GM19438 (cell line): Measurements from ENCODE around the gene SGK1.

ENCODE experiments used
- ATAC-seq: cut with Tn5 transposase; IDR thresholded peaks from one replicate; pipeline ENCODE4 v1.9.1; 2021; ENCODE audit warnings: low read depth; ENCODE audit not compliant: unreplicated experiment

Gene SGK1

DNA sequence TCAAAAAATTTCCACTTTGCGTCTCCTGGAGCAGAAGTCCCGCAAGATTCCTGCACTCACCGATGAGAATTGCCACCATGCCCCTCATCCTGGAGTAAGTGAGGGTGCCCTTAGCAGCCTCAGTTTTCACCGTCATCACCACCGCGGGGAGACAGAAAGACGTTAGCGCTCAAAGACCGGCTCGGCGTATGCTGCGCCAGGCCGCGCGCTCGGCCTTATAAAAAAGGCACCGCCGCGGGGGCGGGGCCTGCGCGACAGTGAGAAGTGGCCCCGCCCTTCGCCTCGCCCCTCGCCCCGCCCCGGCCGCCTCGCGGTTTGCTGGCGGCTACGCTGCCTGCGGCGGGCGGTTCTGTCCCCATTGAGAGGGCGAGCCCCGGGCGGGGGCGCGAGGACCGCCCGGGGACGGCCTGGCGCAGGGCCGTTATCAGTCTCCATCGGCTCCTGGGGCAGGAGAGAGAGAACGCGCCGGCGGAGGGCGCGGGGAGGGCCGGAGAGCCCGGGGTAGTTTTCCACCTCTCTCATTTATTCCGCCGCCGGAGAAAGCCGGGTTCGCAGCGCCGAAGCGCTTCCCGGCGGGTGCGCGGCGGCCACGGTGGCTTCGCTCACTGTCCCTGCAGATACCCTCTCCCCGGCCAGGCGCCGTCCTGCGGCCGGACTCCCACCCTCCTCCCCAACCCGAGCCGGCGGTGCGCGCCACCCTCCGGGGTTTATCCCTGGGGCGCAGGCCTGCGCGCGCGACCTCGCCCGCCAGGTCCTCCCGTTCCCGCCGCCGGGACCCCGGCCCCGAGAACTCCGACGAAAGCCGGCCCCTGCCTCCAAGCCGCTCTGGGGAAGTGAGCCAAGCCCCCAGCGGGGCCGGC is 143.0 kb downstream of the SGK1 start:
- ATAC-seq: peak; percentile 64

DNA sequence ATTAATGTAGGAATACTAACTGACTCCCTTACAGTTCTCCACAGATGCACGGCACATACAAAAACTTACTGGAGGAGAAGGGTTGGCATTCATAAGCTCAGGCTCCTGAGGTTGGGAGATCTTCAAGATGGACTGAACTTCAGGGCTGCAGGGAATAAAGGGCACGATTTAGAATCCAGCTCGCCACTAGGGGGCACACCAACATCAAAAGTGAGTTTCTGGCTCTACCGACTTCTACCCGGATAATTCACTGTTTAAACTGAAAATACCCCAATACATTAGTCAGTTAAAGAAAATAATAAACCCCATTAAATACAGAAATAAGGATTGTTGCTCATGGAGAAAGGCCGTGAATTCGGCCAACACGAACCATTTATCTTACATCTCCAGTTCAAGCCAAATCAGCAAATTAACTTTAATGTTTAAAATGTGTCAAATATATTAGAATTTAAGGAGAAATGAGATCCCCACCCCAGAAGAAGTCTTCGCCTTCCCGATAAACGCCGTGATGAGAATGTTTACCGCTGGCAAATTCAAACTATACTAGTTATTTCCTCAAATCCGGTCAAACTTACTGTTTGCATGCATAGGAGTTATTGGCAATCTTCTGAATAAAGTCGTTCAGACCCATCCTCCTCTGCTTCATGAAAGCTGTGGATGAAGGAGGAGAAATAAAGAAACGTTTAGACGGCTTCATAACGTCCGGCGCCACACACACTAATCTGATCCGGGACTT is 143.8 kb downstream of the SGK1 start:
- ATAC-seq: peak; percentile 6

DNA sequence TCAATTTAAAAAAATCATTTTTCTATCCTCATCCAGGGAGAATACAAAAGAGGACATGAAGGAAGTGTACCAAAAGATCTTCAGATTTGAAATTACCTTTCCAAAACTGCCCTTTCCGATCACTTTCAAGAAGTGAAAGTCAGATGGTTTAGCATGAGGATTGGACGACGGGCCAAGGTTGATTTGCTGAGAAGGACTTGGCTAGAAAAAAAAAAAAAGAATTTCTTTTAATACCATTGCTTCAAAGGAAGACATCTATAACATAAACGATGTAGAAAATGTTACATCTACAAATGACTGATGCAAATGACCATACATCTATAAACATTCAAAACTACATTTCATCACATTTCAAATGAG is 144.6 kb downstream of the SGK1 start:
- no peak for ATAC-seq

DNA sequence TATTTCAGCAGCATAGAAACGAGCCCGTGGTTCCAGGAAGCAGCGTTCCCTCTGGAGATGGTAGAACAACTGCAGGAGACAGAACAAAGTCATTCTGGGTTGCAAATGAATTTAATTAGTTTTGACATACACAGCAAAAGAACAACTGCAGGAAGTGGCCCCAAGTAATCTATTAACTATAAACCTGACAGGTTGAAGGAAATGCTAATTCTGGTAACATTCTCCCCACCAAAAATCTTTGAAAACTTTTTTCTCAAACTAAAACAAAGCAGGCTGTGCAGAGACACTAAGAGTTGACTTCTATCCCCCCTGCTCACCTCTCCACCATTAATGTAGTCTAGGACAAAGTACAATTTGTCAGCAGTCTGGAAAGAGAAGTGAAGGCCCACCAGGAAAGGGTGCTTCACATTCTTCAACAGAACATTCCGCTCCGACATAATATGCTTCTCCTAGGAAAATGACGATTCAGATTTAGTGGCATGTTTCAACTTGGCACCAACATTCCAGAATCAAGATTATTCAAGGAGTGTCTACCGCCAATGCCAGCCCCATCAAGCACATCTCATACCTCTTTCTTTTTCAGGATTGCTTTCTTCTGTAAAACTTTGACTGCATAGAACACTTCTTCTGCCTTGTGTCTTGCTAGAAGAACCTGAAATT is 145.1 kb downstream of the SGK1 start:
- ATAC-seq: no peak

DNA sequence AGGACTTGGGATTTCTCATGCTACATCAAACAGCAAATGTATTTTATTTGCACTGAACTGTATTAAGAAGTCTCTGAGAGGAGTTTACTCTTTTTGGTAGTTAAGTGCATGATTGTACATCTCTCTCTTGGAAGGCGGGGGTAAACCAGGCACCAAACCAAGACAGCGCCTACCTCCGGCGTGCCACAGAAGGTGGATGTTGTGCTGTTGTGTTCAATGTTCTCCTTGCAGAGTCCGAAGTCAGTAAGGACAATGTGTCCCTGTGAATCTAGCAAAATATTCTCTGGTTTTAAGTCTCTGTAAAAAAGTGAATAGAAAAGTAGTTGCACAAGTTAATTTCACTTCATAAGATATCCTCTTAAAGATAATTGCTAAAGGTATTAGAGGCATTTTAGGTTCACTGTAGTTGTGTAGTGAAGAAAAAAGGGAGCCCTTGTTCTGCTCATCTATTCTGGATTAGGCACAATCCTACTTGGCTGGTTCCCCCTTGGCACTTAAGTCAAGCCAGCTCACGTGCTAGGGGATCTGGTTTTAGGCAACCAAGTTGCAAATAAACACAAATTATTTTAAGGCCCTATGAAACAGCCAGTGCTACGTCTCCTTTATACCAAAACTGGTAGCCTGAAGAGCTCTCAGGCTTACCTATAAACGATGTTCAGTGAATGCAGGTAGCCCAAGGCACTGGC is 145.7 kb downstream of the SGK1 start:
- ATAC-seq: no peak

DNA sequence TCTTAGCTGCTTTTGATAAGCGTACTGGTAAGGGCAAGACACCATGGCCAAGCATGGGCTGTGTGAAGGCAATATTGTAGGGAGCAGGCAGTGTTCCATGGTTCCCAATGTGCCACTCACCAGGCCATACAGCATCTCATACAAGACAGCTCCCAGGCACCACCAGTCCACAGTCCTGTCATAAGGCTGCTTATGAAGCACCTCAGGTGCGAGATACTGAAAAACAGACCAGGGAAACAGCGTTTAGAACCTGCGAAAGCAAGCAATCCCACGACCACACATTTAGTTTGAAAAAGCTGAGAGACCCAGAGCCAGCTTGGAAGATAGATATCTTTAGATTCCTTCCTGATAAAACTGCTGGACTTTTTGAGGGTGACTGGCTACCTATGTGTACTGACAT is 146.4 kb downstream of the SGK1 start:
- no peak for ATAC-seq

DNA sequence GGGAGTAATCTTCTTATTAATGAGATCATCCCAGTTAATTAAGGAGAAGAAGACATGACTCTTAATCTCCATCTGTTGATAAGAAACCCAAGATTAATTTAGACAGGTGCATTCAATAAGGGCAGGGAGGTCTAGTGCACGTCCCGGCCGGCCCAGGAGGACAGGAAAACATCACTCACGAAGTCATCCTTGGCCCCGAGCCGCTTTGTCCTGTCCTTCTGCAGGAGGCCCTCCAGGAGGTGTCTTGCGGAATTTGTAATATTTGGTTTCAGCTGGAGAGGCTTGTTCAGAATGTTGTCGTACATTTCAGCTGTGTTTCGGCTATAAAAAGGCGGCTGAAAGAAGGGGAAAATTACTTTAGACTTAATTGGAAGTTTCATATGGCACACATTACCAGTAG is 147.1 kb downstream of the SGK1 start:
- ATAC-seq: no peak

DNA sequence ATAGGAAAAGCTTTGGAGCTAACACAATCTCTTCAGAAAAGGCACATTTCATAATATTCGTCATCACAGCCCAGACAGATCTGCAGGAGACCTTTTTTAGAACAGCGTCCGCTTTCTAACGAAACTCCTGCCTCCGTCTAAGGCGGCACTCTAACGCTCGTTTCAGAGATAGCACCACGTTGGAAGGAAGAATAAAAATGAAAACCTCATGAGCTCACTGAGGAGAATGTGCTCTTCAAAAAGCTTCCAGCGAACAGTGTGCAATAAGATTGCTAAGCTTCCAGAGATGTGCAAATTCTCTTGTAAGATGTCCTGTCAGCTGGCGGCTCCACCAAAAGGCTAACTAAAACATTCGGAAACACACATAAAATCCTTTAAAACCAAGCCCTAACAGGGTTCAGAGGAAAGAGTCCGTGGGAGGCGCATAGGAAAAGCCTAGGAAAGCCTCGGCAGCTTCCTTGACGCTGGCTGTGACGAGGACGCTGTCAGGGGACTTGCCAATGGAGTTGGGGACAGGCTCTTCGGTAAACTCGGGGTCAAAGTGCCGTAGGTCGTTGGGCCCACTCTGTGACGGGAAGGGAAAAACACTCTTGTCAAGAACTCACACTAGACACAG is 147.9 kb downstream of the SGK1 start:
- ATAC-seq: no peak

DNA sequence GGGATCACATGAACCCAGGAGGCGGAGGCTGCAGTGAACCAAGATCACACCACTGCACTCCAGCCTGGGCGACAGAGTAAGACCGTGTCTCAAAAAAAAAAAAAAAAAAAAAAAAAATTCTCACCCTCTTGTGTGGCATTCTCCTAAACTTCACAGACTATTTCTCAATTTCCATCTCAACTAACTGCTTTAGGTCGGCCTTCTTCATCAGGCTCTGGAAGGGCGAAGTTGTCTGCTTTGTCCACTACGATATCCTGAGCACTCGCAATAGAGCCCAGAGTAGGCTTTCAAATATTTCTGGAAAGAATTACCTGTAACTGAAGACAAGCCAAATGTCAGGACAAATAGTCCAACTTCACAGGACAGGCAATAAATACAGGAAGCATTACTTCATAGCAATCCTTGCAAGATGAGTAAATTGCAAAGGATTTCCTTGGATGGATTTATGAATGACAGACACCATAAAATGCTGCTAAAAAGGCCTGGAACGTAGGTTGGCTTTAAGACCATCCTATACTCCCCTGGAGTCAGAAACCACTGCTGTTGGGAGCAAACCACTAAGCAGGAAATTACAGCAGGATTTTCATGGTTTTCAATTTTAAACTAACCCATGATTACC is 149.2 kb downstream of the SGK1 start:
- ATAC-seq: no peak

DNA sequence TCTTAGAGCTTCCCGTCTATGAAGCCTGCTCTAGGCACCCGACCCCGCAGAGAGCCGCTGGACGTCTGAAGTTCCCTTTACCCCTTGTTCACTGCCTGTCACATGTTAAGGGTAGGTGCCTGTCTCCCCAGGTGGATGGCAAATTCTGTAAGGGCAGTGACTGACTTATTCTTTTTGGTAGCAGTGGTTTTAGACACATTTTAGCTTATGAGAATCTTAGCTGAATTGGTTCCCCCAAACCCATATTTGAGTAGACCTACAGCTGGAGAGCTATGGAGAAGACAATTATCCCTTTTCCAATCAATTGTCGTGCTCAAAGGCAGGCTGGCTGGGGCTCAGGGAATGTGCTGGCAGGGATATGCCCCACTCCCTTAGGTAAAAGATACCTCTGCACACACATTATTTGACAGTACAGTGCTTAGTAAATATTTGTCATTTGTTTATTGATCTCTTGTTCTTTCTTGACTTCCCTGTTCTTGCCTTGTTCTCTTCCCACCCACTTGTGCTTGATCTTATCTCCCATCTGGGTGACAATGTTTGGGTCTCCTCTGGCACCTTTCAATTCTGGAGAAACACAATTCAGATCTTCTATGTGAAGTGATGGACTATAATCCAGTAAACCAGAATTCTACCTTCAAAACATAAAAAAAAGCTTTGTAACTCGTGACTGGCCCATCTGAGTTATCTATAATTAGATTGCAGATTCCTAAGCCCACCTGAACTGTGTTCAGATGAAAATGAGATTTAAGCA is 151.2 kb downstream of the SGK1 start:
- ATAC-seq: no peak

DNA sequence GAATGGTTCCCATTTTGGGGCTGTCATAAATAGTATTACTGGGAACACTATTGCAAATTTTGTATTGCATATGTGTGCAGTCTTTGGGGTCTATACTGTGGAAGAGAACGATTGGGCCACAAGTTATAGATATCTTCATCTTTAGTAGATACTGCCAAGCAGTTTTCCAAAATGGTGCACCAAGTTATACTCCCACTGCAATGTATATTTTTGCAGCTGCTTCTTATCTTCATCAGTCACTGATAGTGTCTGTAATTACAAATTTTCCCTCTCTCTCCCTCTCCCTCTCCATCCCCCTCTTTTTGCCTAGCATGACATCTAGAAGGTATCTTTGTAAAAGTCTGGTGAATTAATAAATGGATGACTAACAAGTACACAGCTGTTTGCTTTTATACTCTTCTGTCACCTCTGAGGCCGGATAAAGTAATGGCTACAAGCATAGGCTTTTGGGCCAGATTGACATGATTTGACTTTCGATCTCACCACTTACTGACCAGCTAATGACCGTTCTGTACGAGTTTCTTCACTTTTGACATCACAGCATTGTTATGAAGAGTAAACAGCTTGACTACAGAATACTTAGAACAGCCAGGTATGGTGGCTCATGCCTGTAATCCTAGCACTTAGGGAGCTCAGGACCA is 152.2 kb downstream of the SGK1 start:
- no peak for ATAC-seq

DNA sequence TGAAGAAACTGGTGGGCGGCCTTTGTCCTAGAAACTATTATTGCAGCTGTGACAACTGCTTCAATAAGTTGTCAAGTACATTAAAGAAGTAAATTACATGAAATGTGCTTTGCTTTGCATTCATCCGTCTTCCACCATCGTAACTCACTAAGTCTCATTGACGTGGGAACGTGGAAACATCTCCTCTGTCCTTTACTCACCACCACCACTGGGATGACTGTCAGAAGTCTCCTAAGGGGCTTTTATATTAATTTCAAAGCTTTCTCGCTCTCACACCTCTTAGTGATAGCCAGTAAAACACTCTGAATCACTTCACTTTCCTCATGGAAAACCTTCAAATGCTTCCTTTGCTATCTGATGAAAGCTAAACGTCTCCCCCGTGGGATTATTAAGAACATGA is 153.6 kb downstream of the SGK1 start:
- ATAC-seq: no peak

DNA sequence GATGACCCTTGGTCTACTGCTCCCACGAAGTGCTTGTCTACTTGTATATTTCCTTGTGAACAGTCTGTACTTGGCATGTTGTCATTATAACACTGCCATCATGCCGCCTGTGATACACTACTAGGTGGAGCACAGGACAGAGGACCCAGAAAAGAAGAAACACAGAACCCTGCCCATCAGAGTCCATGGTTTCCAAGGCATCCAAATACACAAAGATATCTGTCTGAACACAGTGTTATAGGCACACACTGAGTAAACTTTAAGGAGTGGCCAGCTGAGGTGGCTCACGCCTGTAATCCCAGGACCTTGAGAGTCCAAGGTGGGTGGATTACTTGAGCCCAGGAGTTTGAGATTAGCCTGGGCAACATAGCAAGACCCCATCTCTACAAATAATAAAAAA is 155.0 kb downstream of the SGK1 start:
- no peak for ATAC-seq

DNA sequence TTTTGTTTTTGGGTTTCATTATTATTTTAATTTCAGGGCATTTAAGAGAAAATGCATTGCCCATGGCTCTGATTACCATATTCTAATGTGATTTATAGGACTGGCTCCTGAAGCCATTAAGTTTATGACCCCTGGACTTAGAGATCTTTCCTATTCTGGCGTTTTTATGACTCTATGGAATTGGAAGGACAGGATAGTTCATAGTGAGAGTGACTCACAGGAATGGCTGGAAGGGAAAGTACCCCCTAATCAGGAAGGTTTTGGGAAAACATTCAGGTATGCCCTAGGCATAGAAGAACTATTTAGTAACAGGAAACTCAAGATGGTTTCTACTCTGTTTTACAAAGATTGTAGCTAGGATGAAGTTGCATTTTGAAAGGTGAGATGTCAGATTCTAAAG is 156.9 kb downstream of the SGK1 start:
- no peak for ATAC-seq

DNA sequence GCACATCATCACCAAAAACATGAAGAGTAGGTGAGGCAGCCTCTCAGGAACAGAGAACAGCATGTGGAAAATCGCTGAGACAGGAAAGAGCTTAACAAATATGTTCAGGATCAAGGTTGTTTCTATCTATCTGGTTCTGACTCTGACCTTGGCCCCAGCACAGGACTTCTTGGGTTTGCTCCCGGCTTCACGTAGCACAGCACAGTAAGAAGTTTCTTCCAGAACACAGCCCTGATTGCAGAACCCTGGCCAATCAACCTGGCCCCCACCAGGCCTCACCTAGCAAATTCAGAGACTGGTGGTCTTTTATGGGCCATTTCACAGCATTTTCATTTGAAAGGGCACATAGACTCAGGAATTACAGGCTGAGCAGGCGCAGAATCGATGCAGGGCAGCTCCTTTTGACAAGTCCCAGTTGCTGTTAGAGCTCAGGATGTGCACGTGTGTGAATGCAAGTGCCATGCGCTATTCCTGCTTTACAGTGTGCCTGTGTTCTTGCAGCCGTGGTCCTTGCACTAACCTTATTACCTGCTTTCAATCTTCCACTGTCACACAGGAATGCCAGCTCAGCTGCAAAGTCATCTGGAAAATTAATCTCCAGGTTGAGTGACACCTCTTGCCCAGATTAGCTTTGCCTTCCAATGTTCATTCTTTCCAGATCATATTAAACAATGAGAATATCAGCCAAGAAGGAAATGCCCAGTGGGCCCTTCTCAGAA is 165.0 kb downstream of the SGK1 start:
- ATAC-seq: no peak

DNA sequence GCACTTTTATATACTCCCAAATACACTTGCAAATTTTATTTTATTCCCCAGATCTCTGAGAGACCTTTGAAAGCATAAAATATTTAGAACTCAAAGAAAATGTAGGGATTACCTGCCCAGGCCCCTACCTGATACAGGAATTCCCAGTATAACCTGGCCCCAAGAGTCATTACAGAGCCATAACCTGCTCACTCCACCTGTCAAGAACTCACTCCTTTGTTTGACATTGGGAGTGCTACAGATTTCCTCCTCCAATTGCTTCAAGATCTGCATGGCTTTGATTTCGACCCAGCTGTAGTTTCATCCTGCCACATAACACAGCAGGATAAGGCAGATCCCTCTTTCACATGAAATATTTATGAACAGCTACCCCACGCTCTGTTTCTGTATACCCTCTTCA is 169.3 kb downstream of the SGK1 start:
- no peak for ATAC-seq

DNA sequence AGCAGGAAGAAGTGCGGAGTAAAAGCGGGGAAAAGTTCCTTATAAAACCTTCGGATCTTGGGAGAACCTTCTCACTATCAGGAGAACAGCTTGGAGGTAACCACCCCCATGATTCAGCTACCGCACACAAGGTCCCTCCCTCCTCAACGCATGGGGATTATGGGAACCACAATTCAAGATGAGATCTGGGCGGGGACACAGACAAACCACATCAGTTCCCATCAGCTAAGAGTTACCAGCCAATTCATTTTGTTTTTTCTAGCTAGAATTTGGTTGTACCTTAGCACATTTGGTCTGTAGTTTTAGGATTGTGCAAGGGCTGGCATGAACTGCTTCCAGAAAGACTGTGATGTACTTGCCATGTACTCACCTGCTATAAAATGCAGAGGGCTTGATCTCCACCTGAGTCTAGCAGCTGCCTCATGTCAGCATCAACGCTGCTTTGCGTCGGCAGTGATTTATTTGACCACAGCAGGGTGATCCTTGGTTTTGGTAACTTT is 170.8 kb downstream of the SGK1 start:
- ATAC-seq: no peak
